GM19397 (cell line): ENCODE results near the gene NAP1L1.

ENCODE experiments used
- ATAC-seq: cut with Tn5 transposase; IDR thresholded peaks from one replicate; pipeline ENCODE4 v1.9.1; 2021; ENCODE audit warnings: mild to moderate bottlenecking, moderate library complexity; ENCODE audit not compliant: unreplicated experiment

The NAP1L1 gene

GRCh38 chr12:76041406-76041805 lies 43.1 kb downstream of the NAP1L1 start:
- no peak for ATAC-seq

GRCh38 chr12:76040461-76040860 lies 44.0 kb downstream of the NAP1L1 start:
- ATAC-seq, result no peak

DNA sequence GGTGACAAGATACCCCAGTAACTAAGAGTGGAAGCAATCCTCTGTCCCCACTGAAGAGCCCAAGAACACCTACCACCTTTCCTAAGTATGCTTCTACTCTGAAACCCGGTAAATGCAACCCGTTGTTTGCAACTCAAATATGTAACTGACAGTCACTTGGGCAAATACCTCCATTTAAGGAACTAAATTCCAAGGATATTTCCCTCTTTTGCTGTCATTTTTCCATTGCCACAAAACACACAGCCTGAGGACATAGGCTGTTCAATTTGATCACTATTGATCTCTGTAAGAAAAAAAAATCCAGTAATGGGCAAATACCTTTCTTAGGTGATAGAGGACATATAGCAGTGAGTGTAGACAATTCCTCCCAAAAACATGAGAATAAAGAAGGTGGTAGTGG lies 46.3 kb downstream of the NAP1L1 start:
- ATAC-seq, result no peak

DNA sequence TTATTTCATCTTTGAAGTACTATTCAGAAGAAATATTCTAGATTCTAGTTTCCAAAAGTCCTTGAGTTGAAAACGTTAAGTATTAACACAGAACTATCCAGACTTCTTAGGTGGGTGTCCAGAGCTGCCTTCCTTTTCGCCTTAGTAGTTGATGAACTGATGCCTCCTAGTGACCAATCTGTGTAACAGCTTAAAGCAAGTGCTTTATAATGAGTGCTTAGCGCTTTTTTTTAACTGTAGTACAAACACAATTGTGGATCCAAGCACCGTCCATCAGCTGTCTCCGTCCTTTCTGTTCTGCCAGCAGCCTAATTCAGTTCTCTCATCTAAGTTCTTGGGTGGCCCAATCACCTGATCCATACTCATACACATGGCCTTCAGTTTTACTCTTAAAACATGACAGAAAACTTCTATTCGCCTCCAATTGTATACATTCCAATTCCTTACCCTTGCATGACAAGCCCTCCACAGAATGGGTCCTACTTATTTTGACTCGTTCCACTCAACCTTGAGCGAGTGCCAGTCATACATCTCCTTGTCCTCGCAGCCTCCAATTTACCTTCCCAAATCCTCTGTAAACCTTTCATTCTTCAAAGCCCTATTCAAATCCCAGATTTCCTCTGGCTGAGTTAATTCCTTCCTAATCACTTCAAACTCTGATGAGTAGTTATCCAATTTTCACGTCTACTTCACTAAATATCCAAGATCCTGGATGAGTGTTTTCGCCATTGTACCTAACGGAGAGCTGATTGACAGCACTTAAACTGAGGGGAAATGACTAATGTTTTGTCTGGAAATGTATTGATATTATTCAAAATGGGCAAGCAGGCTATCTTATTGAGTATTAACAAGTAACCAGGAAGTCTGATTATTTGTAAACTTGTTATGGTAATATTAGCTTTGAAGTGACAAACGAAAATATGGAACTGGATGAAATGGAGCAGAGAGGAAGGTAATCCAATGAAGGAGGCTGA lies 47.1 kb downstream of the NAP1L1 start:
- peak; percentile 42 for ATAC-seq

GRCh38 chr12:76035045-76035444 lies 49.4 kb downstream of the NAP1L1 start:
- ATAC-seq, result no peak

GRCh38 chr12:76033081-76034011 lies 51.1 kb downstream of the NAP1L1 start:
- no peak for ATAC-seq

DNA sequence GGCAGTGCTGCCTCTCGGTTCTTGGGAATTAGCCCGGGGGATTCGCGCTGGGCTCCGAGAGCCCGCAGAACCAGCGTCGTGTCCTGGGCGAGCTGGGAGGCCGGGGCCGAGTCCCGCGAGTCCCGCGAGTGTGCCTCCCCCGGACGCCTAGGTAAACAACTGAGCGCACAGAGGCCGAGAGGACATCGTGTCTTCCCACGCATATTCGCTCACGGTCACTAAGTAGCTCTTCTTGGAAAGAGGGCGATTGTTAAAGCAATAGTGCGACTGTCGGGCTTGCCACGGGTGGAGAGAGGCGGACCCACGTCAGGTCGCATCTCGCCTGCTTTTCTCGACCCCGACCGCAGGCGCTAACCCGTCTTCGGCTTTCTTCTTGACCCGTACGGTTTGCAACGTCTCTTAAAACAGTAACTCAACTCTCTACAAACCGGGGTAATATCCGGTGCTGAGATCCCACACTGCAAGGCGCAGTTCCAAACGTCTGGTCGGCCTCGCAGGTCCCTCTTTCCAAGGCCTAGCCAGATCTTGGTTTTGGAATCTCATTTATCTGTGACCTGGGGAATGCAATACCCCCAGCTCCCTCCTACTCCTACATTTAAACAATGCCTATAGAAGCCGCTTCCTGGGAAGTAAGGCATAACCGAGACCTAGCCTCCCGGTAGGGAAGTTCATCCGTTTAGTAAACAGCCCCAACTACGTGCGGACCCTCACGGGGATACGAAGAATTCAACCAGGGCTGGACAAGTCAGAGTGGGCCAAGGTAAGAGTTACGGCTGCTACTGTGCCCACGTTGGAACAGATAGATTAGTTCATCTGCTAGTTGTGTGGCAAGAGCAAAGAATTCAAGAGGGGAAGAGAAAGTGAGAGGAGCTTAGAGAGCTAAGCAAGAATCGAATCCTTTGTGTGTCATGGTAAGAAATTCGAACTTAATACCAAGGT lies 52.2 kb downstream of the NAP1L1 start:
- peak; percentile 31 for ATAC-seq

DNA sequence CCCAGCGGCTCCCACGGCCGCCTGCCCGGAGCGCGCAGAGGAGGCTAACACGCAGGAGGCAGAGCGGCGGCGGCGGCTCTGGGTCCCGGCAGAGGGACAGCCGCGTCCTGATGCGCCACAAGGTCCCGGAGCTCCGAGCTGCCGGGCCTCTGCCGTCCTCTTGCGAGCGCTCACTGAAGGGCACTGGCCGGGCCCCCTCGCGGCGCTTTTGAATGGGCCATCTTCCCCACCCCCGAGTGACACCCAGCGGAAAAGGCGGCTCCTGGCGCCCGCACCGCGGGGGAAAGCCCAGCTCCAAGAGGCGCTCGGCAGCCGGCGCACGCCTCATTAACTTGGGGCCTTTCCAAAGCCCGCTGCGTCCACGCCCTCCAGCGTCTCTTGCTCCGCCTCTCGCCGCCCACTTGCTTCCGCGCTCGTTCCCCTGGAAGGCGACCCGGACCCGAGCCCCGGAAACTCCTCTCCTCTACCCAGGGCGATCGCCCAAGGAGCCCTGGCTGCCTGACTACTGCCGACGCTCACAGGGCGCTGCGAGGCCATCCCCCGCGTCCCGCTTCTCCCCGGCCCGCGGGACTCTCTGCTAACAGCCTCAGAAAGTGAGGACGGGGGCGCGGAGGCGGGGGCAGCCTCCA lies 53.0 kb downstream of the NAP1L1 start, which contains the start of gene PHLDA1:
Gene PHLDA1, minus strand, starts transcription at position 363 of the 629 bp plus-strand sequence.
- peak; percentile 83 for ATAC-seq

GRCh38 chr12:76031081-76031413 lies 53.4 kb downstream of the NAP1L1 start:
- ATAC-seq, result peak; percentile 9

DNA sequence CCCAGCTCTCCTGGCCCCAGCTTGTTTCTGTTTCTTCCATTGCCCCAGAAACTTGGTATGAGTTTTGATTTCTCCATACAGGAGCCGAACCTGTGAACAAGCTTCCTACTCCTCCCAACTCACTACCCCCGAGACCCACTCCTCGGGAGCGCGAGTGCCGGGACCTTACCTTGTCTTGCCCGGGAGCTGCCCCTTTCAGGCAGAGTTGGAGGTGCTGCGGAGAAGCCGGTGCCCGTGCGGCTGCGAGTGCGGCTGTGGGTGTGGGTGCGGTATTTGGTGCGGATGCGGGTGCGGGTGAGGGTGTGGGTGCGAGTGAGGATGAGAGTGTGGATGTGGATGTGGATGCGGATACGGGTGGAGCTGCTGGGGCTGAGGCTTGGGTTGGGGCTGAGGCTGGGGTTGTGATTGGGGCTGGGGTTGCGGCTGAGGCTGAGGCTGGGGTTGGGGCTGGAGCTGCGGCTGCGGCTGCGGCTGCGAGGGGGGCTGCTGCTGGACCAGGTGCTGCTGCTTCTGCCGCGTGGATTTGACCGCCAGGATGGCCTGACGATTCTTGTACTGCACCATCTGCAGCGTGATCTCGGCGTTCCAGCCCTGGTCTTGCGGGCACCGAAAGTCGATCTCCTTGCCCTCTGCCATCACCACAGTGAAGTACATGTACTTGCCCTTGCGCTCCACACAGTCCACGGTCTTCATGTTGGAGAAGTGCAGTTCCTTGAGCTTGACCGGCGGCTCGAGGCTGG lies 54.0 kb downstream of the NAP1L1 start:
- ATAC-seq, result no peak

DNA sequence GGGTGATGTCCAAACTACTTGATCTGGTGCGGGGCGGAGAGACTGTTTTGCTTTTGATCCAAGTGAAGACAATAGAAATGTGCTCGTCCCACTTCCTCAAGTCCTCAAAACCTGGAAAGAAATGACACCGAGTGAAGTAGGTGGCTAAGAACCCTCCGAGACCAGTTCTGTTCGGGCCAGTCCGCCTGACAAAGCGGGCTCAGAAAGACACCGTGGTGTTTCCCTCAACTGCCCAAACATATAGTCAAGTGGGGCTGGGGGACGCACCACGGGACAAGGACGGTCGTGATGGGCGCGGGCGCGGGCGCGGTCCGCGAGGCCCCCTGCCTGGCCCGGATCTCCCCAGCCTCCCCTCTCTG lies 54.5 kb downstream of the NAP1L1 start:
- ATAC-seq, result no peak

GRCh38 chr12:76028571-76029277 lies 55.8 kb downstream of the NAP1L1 start:
- no peak for ATAC-seq

- no peak for ATAC-seq
Measured at GRCh38 chr12:76026643-76027063, 57.8 kb downstream of the NAP1L1 start.

DNA sequence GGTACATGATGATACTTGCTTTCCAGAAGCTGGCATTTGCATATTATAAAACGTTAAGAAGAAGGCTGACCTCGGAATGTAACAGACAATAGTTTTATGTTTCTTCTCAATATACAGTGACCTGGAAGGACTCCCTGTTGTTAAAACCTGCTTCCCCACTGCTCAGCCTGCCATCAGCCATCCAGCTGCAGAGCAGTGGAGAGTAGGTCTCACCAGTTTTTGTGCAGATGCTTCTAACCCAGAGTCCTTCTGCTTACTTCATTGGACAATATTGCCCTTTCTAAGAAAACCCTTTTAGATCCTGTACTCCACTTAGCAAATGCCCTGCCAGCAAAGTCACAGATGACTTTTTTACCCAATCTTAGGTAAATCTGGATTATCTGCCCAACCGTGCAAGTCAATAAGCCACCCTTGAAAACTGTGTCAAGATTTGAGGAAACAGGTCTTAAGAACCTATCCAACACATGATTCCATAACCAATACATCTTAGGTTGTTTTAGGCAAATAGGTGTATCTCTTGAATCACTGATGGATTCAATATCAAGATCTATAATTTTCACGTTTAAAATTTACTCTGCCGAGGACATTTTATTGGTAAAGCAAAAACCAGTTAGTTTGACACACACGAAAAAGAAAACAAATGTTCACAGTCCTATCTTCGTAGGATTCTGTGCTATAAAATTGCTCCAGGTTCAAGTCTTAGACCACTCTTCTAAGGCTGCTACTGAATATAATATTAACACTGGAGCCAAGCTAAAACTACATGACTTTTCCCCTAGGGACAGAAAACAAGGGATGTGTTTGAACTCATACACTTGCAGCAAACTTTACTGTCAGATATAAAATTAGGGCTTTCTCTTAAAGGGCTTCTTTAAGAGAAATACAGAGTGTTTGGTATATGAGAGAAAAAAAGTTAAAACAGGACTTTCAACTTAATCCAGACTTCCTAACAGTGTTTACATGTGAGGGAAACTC lies 58.6 kb downstream of the NAP1L1 start:
- no peak for ATAC-seq

GRCh38 chr12:76024942-76025600 lies 59.4 kb downstream of the NAP1L1 start:
- no peak for ATAC-seq

- no peak for ATAC-seq
Measured at GRCh38 chr12:76024102-76024781, 60.2 kb downstream of the NAP1L1 start.
